GM23338 (cell line): Measurements from ENCODE around the gene SULT1C2. TPM values are rescaled to one million over a fixed set of nuclear protein-coding genes. Genes with fewer than 3 reads are reported as not detected.

Experiments used
- polyA plus RNA-seq: library from polyadenylated mRNA; unstranded; fragments of >200 nt; fragmentation: Nextera tagmentation; extraction: Ambion mirVana; gene quantifications from 2 replicates; pipeline ENCODE4 v1.2.1, GENCODE V29; 2016
- total RNA-seq: library from RNA; depleted of rRNA; stranded (reverse); fragments of >200 nt; shearing (Covaris generic); gene quantifications from 2 replicates; pipeline ENCODE4 v1.2.3, GENCODE V29; 2014; rRNA removed

Gene SULT1C2
- total and polyA plus RNA-seq, 2 experiments from 2014 or later, result 0.69 to 1.9 TPM

Other genes starting within 250 kb of the SULT1C2 start
- gene SULT1C3, start 48.9 kb upstream of the SULT1C2 start, total RNA-seq, result not detected in 2 replicates
- not detected in 2 replicates for gene SULT1C3, start 48.9 kb upstream of the SULT1C2 start, polyA plus RNA-seq
- gene SULT1C4, start 89.1 kb downstream of the SULT1C2 start, total RNA-seq, result 2.1 TPM in 2 replicates
- gene SULT1C4, start 89.1 kb downstream of the SULT1C2 start, polyA plus RNA-seq, result 0.56 and 0.87 TPM in 2 replicates
- 36.2 and 43.4 TPM in 2 replicates for gene GCC2, start 160.3 kb downstream of the SULT1C2 start, total RNA-seq
- 122 and 172 TPM in 2 replicates for gene GCC2, start 160.3 kb downstream of the SULT1C2 start, polyA plus RNA-seq
- gene LIMS1, start 245.6 kb downstream of the SULT1C2 start, total RNA-seq, result 30.9 and 36.9 TPM in 2 replicates
- 28.6 and 32.4 TPM in 2 replicates for gene LIMS1, start 245.6 kb downstream of the SULT1C2 start, polyA plus RNA-seq